Nephron (organoid): ENCODE measurements around the gene PVALB.

Experiments used
- H3K27ac Mint-ChIP-seq, 3 experiments: 2 replicates each; pipeline ENCODE4 v1.8.0; 2020; ENCODE audit warnings: mixed read lengths in 3 of 3, mild to moderate bottlenecking in 2 of 3, moderate library complexity in 1 of 3
- H3K27me3 Mint-ChIP-seq: 2 replicates; pipeline ENCODE4 v1.8.0; 2021; ENCODE audit warnings: low read depth, mild to moderate bottlenecking, moderate library complexity, mixed read lengths
- H3K36me3 Mint-ChIP-seq: 2 replicates; pipeline ENCODE4 v1.8.0; 2020; ENCODE audit warnings: low read depth, mixed read lengths
- H3K4me1 Mint-ChIP-seq: 2 replicates; pipeline ENCODE4 v1.8.0; 2020; ENCODE audit warnings: mixed read lengths
- H3K4me3 Mint-ChIP-seq, 3 experiments: 2 replicates each; pipeline ENCODE4 v1.8.0; 2020; ENCODE audit warnings: mild to moderate bottlenecking in 3 of 3, mixed read lengths in 3 of 3, moderate library complexity in 2 of 3
- H3K9me3 Mint-ChIP-seq: 2 replicates; pipeline ENCODE4 v1.8.0; 2020; ENCODE audit warnings: mixed read lengths
- CTCF ChIP-seq, 3 experiments: fragments of 200-600 bp; sonication (generic); IDR thresholded peaks; one replicate each; pipeline ENCODE4 v1.5.0; 2021; ENCODE audit warnings: antibody characterized with exemption in 3 of 3; ENCODE audit not compliant: unreplicated experiment in 3 of 3

PVALB gene

GRCh38 chr22:36858156-36858555 is 41.3 kb upstream of the PVALB start:
- Mint-ChIP-seq H3K27ac (no peak overlapping the region), H3K27me3 (peaks cover 41% of the 10 kb centered on the region), H3K4me3 (no peak overlapping the region), H3K36me3 (no peaks in the 10 kb centered on the region), H3K4me1 (peaks cover 25% of the 10 kb centered on the region), H3K9me3 (no peaks in the 10 kb centered on the region)
- no peak for TF ChIP-seq CTCF (IDR thresholded peaks at IDR 0.05; ENCODE audit: unreplicated experiment in 3 of 3)

- no peak for TF ChIP-seq CTCF (IDR thresholded peaks at IDR 0.05; ENCODE audit: unreplicated experiment in 3 of 3)
- no peaks in the 10 kb centered on the region for H3K9me3 Mint-ChIP-seq
- H3K36me3 Mint-ChIP-seq = no peaks in the 10 kb centered on the region
- no peak overlapping the region for H3K27ac Mint-ChIP-seq
- H3K27me3 Mint-ChIP-seq = peaks cover 43% of the 10 kb centered on the region
- H3K4me3 Mint-ChIP-seq = no peak overlapping the region
- H3K4me1 Mint-ChIP-seq = peaks cover 28% of the 10 kb centered on the region
Observed at GRCh38 chr22:36856792-36857135, 39.9 kb upstream of the PVALB start.

- TF ChIP-seq CTCF (IDR thresholded peaks at IDR 0.05; ENCODE audit: unreplicated experiment in 3 of 3) = peak; percentile 100
- peaks cover 28% of the 10 kb centered on the region for H3K4me1 Mint-ChIP-seq
- no peaks in the 10 kb centered on the region for H3K36me3 Mint-ChIP-seq
- H3K9me3 Mint-ChIP-seq = no peaks in the 10 kb centered on the region
- no peak overlapping the region for H3K4me3 Mint-ChIP-seq
- H3K27ac Mint-ChIP-seq = peak overlapping the region in 2 of 3 experiments; percentile 2 to 31
- peaks cover 43% of the 10 kb centered on the region for H3K27me3 Mint-ChIP-seq
Observed at GRCh38 chr22:36856121-36856791, 39.4 kb upstream of the PVALB start.

- Mint-ChIP-seq H3K9me3 (no peaks in the 10 kb centered on the region), H3K4me3 (peak overlapping the region in 1 of 3 experiments; percentile 36), H3K36me3 (no peaks in the 10 kb centered on the region), H3K4me1 (peaks cover 28% of the 10 kb centered on the region), H3K27ac (peak overlapping the region in 2 of 3 experiments; percentile 2 to 47), H3K27me3 (peaks cover 42% of the 10 kb centered on the region)
- no peak for TF ChIP-seq CTCF (IDR thresholded peaks at IDR 0.05; ENCODE audit: unreplicated experiment in 3 of 3)
Observed at GRCh38 chr22:36855478-36855877, 38.6 kb upstream of the PVALB start.

GRCh38 chr22:36853407-36854099 is 36.7 kb upstream of the PVALB start:
- H3K4me1 Mint-ChIP-seq = peaks cover 28% of the 10 kb centered on the region
- TF ChIP-seq CTCF (IDR thresholded peaks at IDR 0.05; ENCODE audit: unreplicated experiment in 3 of 3) = peak; percentile 42 to 66 (median 54)
- H3K4me3 Mint-ChIP-seq = peak overlapping the region in 2 of 3 experiments; percentile 12 to 36
- H3K27me3 Mint-ChIP-seq = peaks cover 42% of the 10 kb centered on the region
- no peaks in the 10 kb centered on the region for H3K36me3 Mint-ChIP-seq
- H3K27ac Mint-ChIP-seq = peak overlapping the region; percentile 78 to 88 (median 86)
- no peaks in the 10 kb centered on the region for H3K9me3 Mint-ChIP-seq
